WTC11 (cell line): ENCODE measurements around the gene FKBP4.

Experiments used
- ERG ChIP-seq: fragments of 250-450 bp; sonication (Bioruptor Pico); IDR thresholded peaks from 2 replicates; pipeline ENCODE4 v1.8.0; 2021; ENCODE audit warnings: mild to moderate bottlenecking
- MAX ChIP-seq: sonication (generic); formaldehyde crosslinking; IDR thresholded peaks from 2 replicates; pipeline ENCODE4 v1.8.0; 2022; ENCODE audit warnings: mild to moderate bottlenecking, missing genetic modification reagents
- SOX15 ChIP-seq: fragments of 250-450 bp; sonication (Bioruptor Pico); IDR thresholded peaks from 2 replicates; pipeline ENCODE4 v1.9.0; 2021; ENCODE audit warnings: mild to moderate bottlenecking
- SP1 ChIP-seq: sonication (generic); formaldehyde crosslinking; conservative IDR thresholded peaks from 2 replicates; pipeline ENCODE4 v1.8.1; 2022; ENCODE audit warnings: missing genetic modification reagents
- ZNF425 ChIP-seq: fragments of 250-450 bp; sonication (Bioruptor Pico); conservative IDR thresholded peaks from 2 replicates; pipeline ENCODE4 v1.9.0; 2021; ENCODE audit warnings: mild to moderate bottlenecking

GRCh38 chr12:2759733-2760132, 35.0 kb upstream of the FKBP4 start:
- no peak for TF ChIP-seq SP1
- TF ChIP-seq SOX15 (CRISPR knock-in tag), result no peak
- TF ChIP-seq ERG (CRISPR knock-in tag), result no peak
- no peak for TF ChIP-seq ZNF425 (CRISPR knock-in tag)
- TF ChIP-seq MAX (CRISPR knock-in tag), result no peak
